ENCODE results near the gene TAF10.

GRCh38 chr11:6646071-6646470 is 34.1 kb upstream of the TAF10 start:
- no peak for TF ChIP-seq ZBTB33 (IDR thresholded peaks at IDR 0.05)
- TF ChIP-seq MAX (IDR thresholded peaks at IDR 0.05): no peak
